Small intestine (tissue), 7 donors: ENCODE results near the gene SEMA3B. TPM values are rescaled to one million over a fixed set of nuclear protein-coding genes. Genes with fewer than 3 reads are reported as not detected.

Source experiments
- DNase-seq, 2 donors: peaks; one replicate each; pipeline versions ENCODE4 v3.0.0 to v3.0.0-alpha.2; 2013
- FAIRE-seq: peaks from 2 replicates; lab custom pipeline; 2012; peaks lifted over from hg19 to GRCh38; lab: Jason Lieb, UNC
- H3K27ac ChIP-seq, 3 donors: one replicate each; pipeline ENCODE4 v1.5.1; 2013; ENCODE audit warnings: low read length in 2 of 3, mild to moderate bottlenecking in 2 of 3, control low read depth in 1 of 3, inconsistent platforms in 1 of 3, low read depth in 1 of 3, moderate library complexity in 1 of 3
- H3K27me3 ChIP-seq, 3 donors: one replicate each; pipeline ENCODE4 v1.6.1; 2013; ENCODE audit warnings: low read length in 3 of 3, inconsistent platforms in 1 of 3; ENCODE audit not compliant: control insufficient read depth in 3 of 3, insufficient read depth in 3 of 3
- H3K36me3 ChIP-seq, 3 donors: one replicate each; pipeline ENCODE4 v1.6.1; 2013; ENCODE audit warnings: low read length in 3 of 3, inconsistent platforms in 1 of 3, low read depth in 1 of 3, mild to moderate bottlenecking in 1 of 3, moderate library complexity in 1 of 3; ENCODE audit not compliant: control insufficient read depth in 3 of 3, insufficient read depth in 2 of 3
- H3K4me1 ChIP-seq, 3 donors: one replicate each; pipeline ENCODE4 v1.6.1; 2013; ENCODE audit warnings: low read length in 2 of 3, inconsistent platforms in 1 of 3, low read depth in 1 of 3, mild to moderate bottlenecking in 1 of 3, moderate library complexity in 1 of 3; ENCODE audit not compliant: control insufficient read depth in 3 of 3, insufficient read depth in 2 of 3
- H3K4me3 ChIP-seq, 3 donors: one replicate each; pipeline ENCODE4 v1.5.1; 2013; ENCODE audit warnings: low read length in 3 of 3, control low read depth in 1 of 3, inconsistent platforms in 1 of 3, low read depth in 1 of 3, mild to moderate bottlenecking in 1 of 3, moderate library complexity in 1 of 3
- H3K9me3 ChIP-seq, 2 donors: one replicate each; pipeline ENCODE4 v1.6.1; 2013; ENCODE audit warnings: low read depth in 1 of 2, low read length in 1 of 2; ENCODE audit not compliant: control insufficient read depth in 2 of 2, insufficient read depth in 1 of 2
- WGBS, 3 donors: extraction: QIAGEN DNeasy Blood & Tissue Kit; methylation state at CpG; one replicate each; pipeline ENCODE4 v1.1.7; 2013; 5-methylcytosine and 5-hydroxymethylcytosine counted together
- polyA plus RNA-seq, 4 donors: library from polyadenylated mRNA; stranded (reverse) in 3 of 4; unstranded in 1 of 4; fragments of 200-250 nt in 3 of 4; fragments of 120-200 nt in 1 of 4; gene quantifications; one replicate each; pipeline versions ENCODE4 v1.2.1 to v1.2.3, GENCODE V29; 2013
- donor health status: healthy with polysubstance abuse.
- donor health status: control.
- donor health status: control.
- donor health status: Bipolar disorder and iron deficiency.
- donor health status: healthy.

Gene SEMA3B
- polyA plus RNA-seq, 4 donors: 39.2 to 204 (median 154) TPM

DNA sequence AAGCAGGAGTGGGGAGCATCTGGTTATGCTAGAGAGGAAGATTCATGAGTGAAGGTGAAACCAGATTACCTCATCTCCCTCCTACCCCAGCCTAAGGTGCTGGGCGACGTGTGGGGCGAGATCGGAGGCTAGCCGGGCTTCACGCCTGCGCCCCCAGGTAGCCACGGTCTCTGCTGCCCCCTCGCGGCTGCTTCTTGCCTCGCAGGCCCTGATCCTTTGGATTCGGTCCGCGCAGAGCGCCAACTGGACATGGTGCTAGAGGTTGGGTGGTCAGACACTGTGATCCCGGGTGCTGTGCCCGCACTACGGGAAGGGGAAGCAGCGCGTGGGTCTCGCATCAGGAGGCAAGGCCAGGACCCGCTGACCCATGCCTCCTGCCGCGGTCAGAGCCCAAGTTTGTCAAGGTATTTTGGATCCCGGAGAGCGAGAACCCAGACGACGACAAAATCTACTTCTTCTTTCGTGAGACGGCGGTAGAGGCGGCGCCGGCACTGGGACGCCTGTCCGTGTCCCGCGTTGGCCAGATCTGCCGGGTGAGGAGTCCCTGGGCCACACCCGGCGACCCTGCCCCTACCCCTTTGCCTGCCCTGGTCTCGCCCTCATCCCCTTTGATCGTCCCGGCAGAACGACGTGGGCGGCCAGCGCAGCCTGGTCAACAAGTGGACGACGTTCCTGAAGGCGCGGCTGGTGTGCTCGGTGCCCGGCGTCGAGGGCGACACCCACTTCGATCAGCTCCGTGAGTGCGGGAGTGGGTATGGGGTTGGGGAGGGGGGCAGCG lies 4.2 kb downstream of the SEMA3B start:
- no peak for FAIRE-seq
- 1 to 5% (median 3%) methylated on average over 47 to 61 of the region's 61 CpGs for WGBS, 3 donors
- H3K4me3 ChIP-seq: peak overlapping the region in 2 of 3 donors; percentile 14 to 31

GRCh38 chr3:50273689-50274065 lies 4.7 kb downstream of the SEMA3B start:
- Histone ChIP-seq H3K36me3 (peaks cover 3 to 81% (median 9%) of the 10 kb centered on the region in 3 donors), H3K27me3 (peaks cover 0 to 28% (median 5%) of the 10 kb centered on the region in 3 donors), H3K27ac (no peak overlapping the region), H3K4me1 (peaks cover 0 to 59% (median 0%) of the 10 kb centered on the region in 3 donors), H3K9me3 (no peaks in the 10 kb centered on the region), H3K4me3 (no peak overlapping the region)
- FAIRE-seq: no peak
- WGBS, 3 donors: 59 to 67% (median 61%) methylated on average over 21 to 31 of the region's 31 CpGs
- DNase-seq: no peak

More for the DNA sequence above, 4.2 kb downstream of the SEMA3B start:
- Histone ChIP-seq H3K27ac (no peak overlapping the region), H3K27me3 (peaks cover 0 to 28% (median 5%) of the 10 kb centered on the region in 3 donors), H3K36me3 (peaks cover 3 to 75% (median 9%) of the 10 kb centered on the region in 3 donors), H3K4me1 (peaks cover 0 to 65% (median under 1%) of the 10 kb centered on the region in 3 donors), H3K9me3 (no peaks in the 10 kb centered on the region)
- DNase-seq: peak; percentile 84 to 92

DNA sequence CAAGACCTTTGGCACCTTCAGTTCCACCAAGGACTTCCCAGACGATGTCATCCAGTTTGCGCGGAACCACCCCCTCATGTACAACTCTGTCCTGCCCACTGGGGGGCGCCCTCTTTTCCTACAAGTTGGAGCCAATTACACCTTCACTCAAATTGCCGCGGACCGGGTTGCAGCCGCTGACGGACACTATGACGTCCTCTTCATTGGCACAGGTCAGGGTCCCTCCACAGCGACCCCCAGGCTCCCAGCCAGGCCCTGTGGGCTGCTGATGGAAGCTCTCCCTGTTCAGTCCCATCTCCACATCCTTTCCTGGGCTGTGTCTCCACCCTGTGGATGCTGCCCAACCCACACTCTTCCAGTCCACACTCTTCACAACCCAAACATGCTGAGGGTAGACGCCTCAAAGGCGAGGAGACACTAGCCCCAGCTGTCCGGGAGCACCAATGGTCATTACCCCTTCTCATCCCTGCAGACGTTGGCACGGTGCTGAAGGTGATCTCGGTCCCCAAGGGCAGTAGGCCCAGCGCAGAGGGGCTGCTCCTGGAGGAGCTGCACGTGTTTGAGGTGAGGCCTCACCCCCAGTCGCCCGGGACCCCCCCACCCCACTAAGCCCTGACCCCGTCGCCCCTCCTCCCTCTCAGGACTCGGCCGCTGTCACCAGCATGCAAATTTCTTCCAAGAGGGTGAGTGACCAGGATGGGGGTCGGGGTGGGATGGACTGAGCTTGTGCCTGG lies 5.6 kb downstream of the SEMA3B start:
- no peak for FAIRE-seq
- H3K4me1 ChIP-seq: peaks cover 0 to 52% (median 0%) of the 10 kb centered on the region in 3 donors
- H3K27me3 ChIP-seq: peaks cover 0 to 28% (median 5%) of the 10 kb centered on the region in 3 donors
- DNase-seq: peak; percentile 78 to 80
- no peak overlapping the region for H3K4me3 ChIP-seq
- H3K9me3 ChIP-seq: no peaks in the 10 kb centered on the region
- no peak overlapping the region for H3K27ac ChIP-seq
- 31 to 39% (median 35%) methylated on average over 25 to 26 of the region's 26 CpGs for WGBS, 3 donors
- H3K36me3 ChIP-seq: peaks cover 3 to 84% (median 9%) of the 10 kb centered on the region in 3 donors

DNA sequence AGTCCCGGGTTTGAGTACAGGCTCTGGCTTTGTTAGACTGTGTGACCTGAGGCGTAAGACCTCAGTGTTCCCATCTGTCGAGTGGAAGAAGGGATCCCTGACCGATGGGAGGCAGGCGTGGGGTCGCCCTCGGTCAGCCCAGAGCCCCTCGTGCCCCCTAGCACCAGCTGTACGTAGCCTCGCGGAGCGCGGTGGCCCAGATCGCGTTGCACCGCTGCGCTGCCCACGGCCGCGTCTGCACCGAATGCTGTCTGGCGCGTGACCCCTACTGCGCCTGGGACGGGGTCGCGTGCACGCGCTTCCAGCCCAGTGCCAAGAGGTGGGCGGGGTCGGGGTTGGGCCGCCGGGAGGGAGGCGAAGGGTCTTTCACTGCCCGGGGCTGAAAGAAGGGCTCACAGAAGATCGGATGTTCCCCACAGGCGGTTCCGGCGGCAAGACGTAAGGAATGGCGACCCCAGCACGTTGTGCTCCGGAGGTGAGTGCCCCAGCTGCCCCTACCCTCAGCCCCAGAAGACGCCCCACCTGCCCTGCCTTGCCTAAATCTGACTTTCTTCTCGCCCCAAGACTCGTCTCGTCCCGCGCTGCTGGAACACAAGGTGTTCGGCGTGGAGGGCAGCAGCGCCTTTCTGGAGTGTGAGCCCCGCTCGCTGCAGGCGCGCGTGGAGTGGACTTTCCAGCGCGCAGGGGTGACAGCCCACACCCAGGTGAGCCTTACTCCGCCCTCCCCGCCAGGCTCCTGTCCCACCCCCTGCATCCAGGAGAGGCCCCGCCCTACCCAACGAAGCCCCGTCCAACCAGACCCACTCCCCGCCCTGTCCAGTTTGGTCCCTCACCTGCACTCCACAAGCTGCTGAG lies 6.4 kb downstream of the SEMA3B start:
- H3K27ac ChIP-seq: no peak overlapping the region
- H3K36me3 ChIP-seq: peaks cover 3 to 77% (median 9%) of the 10 kb centered on the region in 3 donors
- 58 to 85% (median 61%) methylated on average over 61 to 65 of the region's 65 CpGs for WGBS, 3 donors
- no peak overlapping the region for H3K4me3 ChIP-seq
- H3K9me3 ChIP-seq: no peaks in the 10 kb centered on the region
- H3K4me1 ChIP-seq: peaks cover 0 to 44% (median 0%) of the 10 kb centered on the region in 3 donors
- FAIRE-seq (no peak), DNase-seq (no peak)
- H3K27me3 ChIP-seq: peaks cover 0 to 28% (median 5%) of the 10 kb centered on the region in 3 donors

DNA sequence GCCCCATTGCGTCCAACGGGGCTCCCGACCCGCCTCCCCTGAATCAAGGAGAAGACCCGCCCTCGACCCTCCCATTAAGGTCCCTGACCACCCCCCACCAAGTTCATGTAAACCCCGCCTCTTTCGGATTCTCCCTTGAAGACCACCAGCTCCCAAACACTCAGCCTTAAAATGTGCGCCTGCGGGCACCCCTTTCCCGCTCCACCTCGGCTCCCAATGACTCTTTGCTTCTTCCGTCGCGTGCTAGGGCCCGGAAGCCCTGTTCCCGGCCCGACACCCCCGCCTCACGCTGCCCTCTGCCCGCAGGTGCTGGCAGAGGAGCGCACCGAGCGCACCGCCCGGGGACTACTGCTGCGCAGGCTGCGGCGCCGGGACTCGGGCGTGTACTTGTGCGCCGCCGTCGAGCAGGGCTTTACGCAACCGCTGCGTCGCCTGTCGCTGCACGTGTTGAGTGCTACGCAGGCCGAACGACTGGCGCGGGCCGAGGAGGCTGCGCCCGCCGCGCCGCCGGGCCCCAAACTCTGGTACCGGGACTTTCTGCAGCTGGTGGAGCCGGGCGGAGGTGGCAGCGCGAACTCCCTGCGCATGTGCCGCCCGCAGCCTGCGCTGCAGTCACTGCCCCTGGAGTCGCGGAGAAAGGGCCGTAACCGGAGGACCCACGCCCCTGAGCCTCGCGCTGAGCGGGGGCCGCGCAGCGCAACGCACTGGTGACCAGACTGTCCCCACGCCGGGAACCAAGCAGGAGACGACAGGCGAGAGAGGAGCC lies 7.2 kb downstream of the SEMA3B start:
- Histone ChIP-seq H3K36me3 (peaks cover 3 to 69% (median 9%) of the 10 kb centered on the region in 3 donors), H3K27me3 (peaks cover 0 to 28% (median 5%) of the 10 kb centered on the region in 3 donors), H3K4me3 (no peak overlapping the region), H3K27ac (no peak overlapping the region), H3K9me3 (no peaks in the 10 kb centered on the region), H3K4me1 (peaks cover 0 to 36% (median 0%) of the 10 kb centered on the region in 3 donors)
- FAIRE-seq (no peak), DNase-seq (no peak)
- 60 to 79% (median 71%) methylated on average over 67 to 79 of the region's 79 CpGs for WGBS, 3 donors

GRCh38 chr3:50276762-50277101 lies 7.8 kb downstream of the SEMA3B start:
- H3K4me1 ChIP-seq: peaks cover 0 to 30% (median 0%) of the 10 kb centered on the region in 3 donors
- DNase-seq: peak in 1 of 2 donors; percentile 43
- no peak overlapping the region for H3K27ac ChIP-seq
- no peak for FAIRE-seq
- no peaks in the 10 kb centered on the region for H3K9me3 ChIP-seq
- peaks cover 3 to 63% (median 9%) of the 10 kb centered on the region in 3 donors for H3K36me3 ChIP-seq
- no peak overlapping the region for H3K4me3 ChIP-seq
- H3K27me3 ChIP-seq: peaks cover 0 to 28% (median 5%) of the 10 kb centered on the region in 3 donors
- WGBS, 3 donors: 65 to 78% (median 76%) methylated on average over 17 of the region's 17 CpGs

GRCh38 chr3:50278123-50278879 lies 9.4 kb downstream of the SEMA3B start:
- H3K9me3 ChIP-seq: no peaks in the 10 kb centered on the region
- H3K4me3 ChIP-seq: no peak overlapping the region
- DNase-seq (no peak), FAIRE-seq (no peak)
- WGBS, 3 donors: 75 to 83% (median 80%) methylated on average over 4 of the region's 4 CpGs
- no peak overlapping the region for H3K27ac ChIP-seq
- H3K27me3 ChIP-seq: peaks cover 0 to 28% (median 5%) of the 10 kb centered on the region in 3 donors
- peaks cover 3 to 55% (median 9%) of the 10 kb centered on the region in 3 donors for H3K36me3 ChIP-seq
- peaks cover 0 to 15% (median 0%) of the 10 kb centered on the region in 3 donors for H3K4me1 ChIP-seq
